HepG2 (cell line): Measurements from ENCODE around the gene SCMH1. TPM values are rescaled to one million over a fixed set of nuclear protein-coding genes. Genes with fewer than 3 reads are reported as not detected.

Experiments used
- CEBPG ChIP-seq: IDR thresholded peaks from 2 replicates; pipeline ENCODE4 v1.6.1; 2016
- CSRNP2 ChIP-seq: sonication (generic); formaldehyde crosslinking; conservative IDR thresholded peaks from 2 replicates; pipeline ENCODE4 v1.8.0; 2022; ENCODE audit warnings: low read depth, missing genetic modification reagents
- GTF3A ChIP-seq: sonication (generic); formaldehyde crosslinking; conservative IDR thresholded peaks from 2 replicates; pipeline ENCODE4 v1.4.0; 2020; ENCODE audit warnings: mild to moderate bottlenecking, missing genetic modification reagents
- HES4 ChIP-seq: sonication (generic); formaldehyde crosslinking; IDR thresholded peaks from 2 replicates; pipeline ENCODE4 v1.9.0; 2021; ENCODE audit warnings: mild to moderate bottlenecking, missing genetic modification reagents, borderline replicate concordance
- HNF4G ChIP-seq, 2 experiments: sonication (generic) in 1 of 2; formaldehyde crosslinking in 1 of 2; IDR thresholded peaks; 2 replicates each; pipeline versions ENCODE4 v1.4.0 to v1.6.1; 2011 to 2020; ENCODE audit warnings: borderline replicate concordance in 2 of 2, low read depth in 2 of 2, mild to moderate bottlenecking in 2 of 2, low read length in 1 of 2, missing genetic modification reagents in 1 of 2, moderate library complexity in 1 of 2
- LCORL ChIP-seq, 2 experiments: fragments of 450-650 bp in 1 of 2; sonication (generic) in 1 of 2; formaldehyde crosslinking in 1 of 2; IDR thresholded peaks; 2 replicates each; pipeline versions ENCODE4 v1.5.0 to v1.6.1; 2017 to 2020; ENCODE audit warnings: antibody characterized with exemption in 1 of 2, missing genetic modification reagents in 1 of 2
- MEIS1 ChIP-seq: sonication (generic); formaldehyde crosslinking; IDR thresholded peaks from 2 replicates; pipeline ENCODE4 v1.9.0; 2021; ENCODE audit warnings: mild to moderate bottlenecking, missing genetic modification reagents, moderate library complexity, borderline replicate concordance
- NFATC3 ChIP-seq: sonication (generic); formaldehyde crosslinking; IDR thresholded peaks from 2 replicates; pipeline ENCODE4 v1.5.1; 2020; ENCODE audit warnings: mild to moderate bottlenecking, missing genetic modification reagents
- PBX2 ChIP-seq: IDR thresholded peaks from 2 replicates; pipeline ENCODE4 v1.6.1; 2016; ENCODE audit warnings: control low read depth
- POGK ChIP-seq: sonication (generic); formaldehyde crosslinking; conservative IDR thresholded peaks from 2 replicates; pipeline ENCODE4 v1.8.0; 2022; ENCODE audit warnings: mild to moderate bottlenecking, moderate library complexity, missing genetic modification reagents
- SIN3A ChIP-seq: IDR thresholded peaks from 2 replicates; pipeline ENCODE4 v1.6.1; 2011; ENCODE audit warnings: low read depth, mild to moderate bottlenecking, control low read depth, low read length, borderline replicate concordance
- TBX3 ChIP-seq: fragments of 450-650 bp; IDR thresholded peaks from 2 replicates; pipeline ENCODE4 v1.6.1; 2017; ENCODE audit warnings: antibody characterized with exemption, mild to moderate bottlenecking, inconsistent platforms, borderline replicate concordance
- TGIF2 ChIP-seq: IDR thresholded peaks from 2 replicates; pipeline ENCODE4 v1.6.1; 2016; ENCODE audit warnings: control low read depth, missing compliant biosample characterization
- ZC3H13 ChIP-seq: sonication (generic); formaldehyde crosslinking; IDR thresholded peaks from 2 replicates; pipeline ENCODE4 v1.8.1; 2023; ENCODE audit warnings: mild to moderate bottlenecking, missing genetic modification reagents, moderate library complexity
- ZNF124 ChIP-seq: sonication (generic); formaldehyde crosslinking; IDR thresholded peaks from 2 replicates; pipeline ENCODE4 v1.4.0; 2020; ENCODE audit warnings: missing genetic modification reagents
- ZNF251 ChIP-seq: sonication (generic); formaldehyde crosslinking; IDR thresholded peaks from 2 replicates; pipeline ENCODE4 v1.9.0; 2021; ENCODE audit warnings: mild to moderate bottlenecking, missing genetic modification reagents
- ZNF263 ChIP-seq: sonication (generic); formaldehyde crosslinking; IDR thresholded peaks from 2 replicates; pipeline ENCODE4 v1.4.0; 2020; ENCODE audit warnings: missing genetic modification reagents
- ZNF33A ChIP-seq: sonication (generic); formaldehyde crosslinking; IDR thresholded peaks from 2 replicates; pipeline ENCODE4 v1.5.1; 2020; ENCODE audit warnings: missing genetic modification reagents, mild to moderate bottlenecking, moderate library complexity, borderline replicate concordance
- ZNF432 ChIP-seq: sonication (generic); formaldehyde crosslinking; IDR thresholded peaks from 2 replicates; pipeline ENCODE4 v1.5.0; 2020; ENCODE audit warnings: missing genetic modification reagents, mild to moderate bottlenecking, borderline replicate concordance
- ZNF577 ChIP-seq: sonication (generic); formaldehyde crosslinking; IDR thresholded peaks from 2 replicates; pipeline ENCODE4 v1.4.0; 2020; ENCODE audit warnings: mild to moderate bottlenecking, low read depth, missing genetic modification reagents, borderline replicate concordance
- ZNF747 ChIP-seq: sonication (generic); formaldehyde crosslinking; IDR thresholded peaks from 2 replicates; pipeline ENCODE4 v1.8.1; 2023; ENCODE audit warnings: missing genetic modification reagents, mild to moderate bottlenecking, borderline replicate concordance
- ZNF75D ChIP-seq: sonication (generic); formaldehyde crosslinking; IDR thresholded peaks from 2 replicates; pipeline ENCODE4 v1.8.1; 2023; ENCODE audit warnings: missing genetic modification reagents, mild to moderate bottlenecking, borderline replicate concordance
- ZNF766 ChIP-seq: sonication (generic); formaldehyde crosslinking; IDR thresholded peaks from 2 replicates; pipeline ENCODE4 v1.5.0; 2020; ENCODE audit warnings: missing genetic modification reagents, borderline replicate concordance
- ZNF768 ChIP-seq: sonication (generic); formaldehyde crosslinking; IDR thresholded peaks from 2 replicates; pipeline ENCODE4 v1.4.0; 2020; ENCODE audit warnings: missing genetic modification reagents
- ZSCAN9 ChIP-seq: IDR thresholded peaks from 2 replicates; pipeline ENCODE4 v1.6.1; 2016; ENCODE audit warnings: borderline replicate concordance
- polyA plus RNA-seq, 8 experiments: library from polyadenylated mRNA; depleted of rRNA in 3 of 8; stranded (reverse) in 7 of 8; unstranded in 1 of 8; fragments of >200 nt; fragmentation: Illumina TruSeq in 4 of 8; extraction: Trizol in 4 of 8; gene quantifications; 2 replicates each; pipeline versions ENCODE4 v1.2.1 to v1.2.3, GENCODE V29; 2011 to 2016; ENCODE audit warnings: low read depth in 4 of 8, missing spikeins in 1 of 8, mixed read lengths in 1 of 8; ENCODE audit not compliant: insufficient read depth in 1 of 8
- total RNA-seq, 5 experiments: library from RNA; depleted of rRNA; stranded (reverse); fragments of >200 nt; fragmentation: Illumina TruSeq; extraction: Trizol; gene quantifications; 2 replicates each; pipeline ENCODE4 v1.2.3, GENCODE V29; 2016; ENCODE audit warnings: low read depth in 1 of 5

Gene SCMH1
- total and polyA plus RNA-seq, 2 of the 13 experiments (the other 11 are each of a cell fraction or from before 2014, with no cell fraction given), result 41.8 to 52.6 TPM

- TF ChIP-seq LCORL (IDR thresholded peaks at IDR 0.05), result no peak
- peak; percentile 42; the same call in 1 of the 2 replicates for TF ChIP-seq LCORL (CRISPR knock-in tag; IDR thresholded peaks at IDR 0.05)
- TF ChIP-seq ZNF766, result no peak
- TF ChIP-seq ZNF75D (CRISPR knock-in tag), result no peak
- no peak for TF ChIP-seq CSRNP2 (CRISPR knock-in tag)
- TF ChIP-seq TGIF2 (CRISPR knock-in tag), result no peak
- TF ChIP-seq HNF4G (IDR thresholded peaks at IDR 0.05; ENCODE audit: borderline replicate concordance, low read depth, low read length), result no peak
- TF ChIP-seq HNF4G (CRISPR knock-in tag; IDR thresholded peaks at IDR 0.05; ENCODE audit: borderline replicate concordance, low read depth), result peak; percentile 37; the same call in 1 of the 2 replicates
- TF ChIP-seq ZNF124 (CRISPR knock-in tag), result no peak
- 0 out of 2 replicates have a peak, but pooled peaks have one; percentile 61 for TF ChIP-seq ZC3H13
- TF ChIP-seq ZNF33A (CRISPR knock-in tag), result no peak
- no peak for TF ChIP-seq ZSCAN9 (CRISPR knock-in tag)
- peak; percentile 88 for TF ChIP-seq PBX2 (CRISPR knock-in tag)
- peak; percentile 60; the same call in 1 of the 2 replicates for TF ChIP-seq POGK (CRISPR knock-in tag)
- TF ChIP-seq TBX3, result no peak
- TF ChIP-seq ZNF747, result peak; percentile 89; the same call in 1 of the 2 replicates
- 0 out of 2 replicates have a peak, but pooled peaks have one; percentile 1 for TF ChIP-seq ZNF263 (CRISPR knock-in tag)
- no peak for TF ChIP-seq CEBPG (CRISPR knock-in tag)
- no peak for TF ChIP-seq GTF3A (CRISPR knock-in tag)
- TF ChIP-seq NFATC3 (CRISPR knock-in tag), result no peak
- no peak for TF ChIP-seq ZNF251 (CRISPR knock-in tag)
- TF ChIP-seq ZNF577, result no peak
- TF ChIP-seq ZNF432 (CRISPR knock-in tag), result no peak
- TF ChIP-seq SIN3A, result peak; percentile 83; the same call in 1 of the 2 replicates
- TF ChIP-seq HES4 (CRISPR knock-in tag), result peak; percentile 64; the same call in 1 of the 2 replicates
- TF ChIP-seq ZNF768, result peak; percentile 32; the same call in 1 of the 2 replicates
- TF ChIP-seq MEIS1, result no peak
These were observed 262.7 kb downstream of the SCMH1 start, which contains the start of gene CTPS1 (continued) for GRCh38 chr1:40979241-40980067.
